Uterus (tissue), 4 donors: Measurements from ENCODE around the gene OBSCN. TPM values are rescaled to one million over a fixed set of nuclear protein-coding genes. Genes with fewer than 3 reads are reported as not detected.

ENCODE experiments used
- DNase-seq, 2 donors: peaks; one replicate each; pipeline ENCODE4 v3.0.0-alpha.2; 2019 to 2020
- H3K27ac ChIP-seq, 2 donors: fragments of 200-600 bp; sonication (generic); 1 replicate in 1 of 2; 2 replicates in 1 of 2; pipeline ENCODE4 v1.5.1; 2016 to 2018
- H3K27me3 ChIP-seq, 2 donors: fragments of 200-600 bp; sonication (generic); one replicate each; pipeline ENCODE4 v1.5.1; 2018 to 2019; ENCODE audit warnings: control low read depth in 1 of 2
- H3K36me3 ChIP-seq, 2 donors: fragments of 200-600 bp; sonication (generic); one replicate each; pipeline ENCODE4 v1.5.1; 2019; ENCODE audit warnings: control low read depth in 1 of 2
- H3K4me1 ChIP-seq, 2 donors: fragments of 200-600 bp; sonication (generic); one replicate each; pipeline ENCODE4 v1.5.1; 2018 to 2019; ENCODE audit warnings: control low read depth in 1 of 2
- H3K4me3 ChIP-seq, 2 donors: fragments of 200-600 bp; sonication (generic); 1 replicate in 1 of 2; 2 replicates in 1 of 2; pipeline ENCODE4 v1.5.1; 2018 to 2019; ENCODE audit warnings: mild to moderate bottlenecking in 1 of 2
- H3K9me3 ChIP-seq, 2 donors: fragments of 200-600 bp; sonication (generic); one replicate each; pipeline ENCODE4 v1.5.1; 2019; ENCODE audit warnings: control low read depth in 1 of 2
- POLR2A ChIP-seq, 2 donors: fragments of 450-650 bp; IDR thresholded peaks; one replicate each; pipeline ENCODE4 v1.6.1; 2016; ENCODE audit warnings: antibody characterized with exemption in 2 of 2, mild to moderate bottlenecking in 1 of 2, moderate library complexity in 1 of 2
- intact Hi-C: fragments of 100-400 bp; cut with DNase I; formaldehyde crosslinking; loops from one replicate; pipeline ENCODE4 v1.15.1; 2023; ENCODE audit warnings: low total_unique reads
- total RNA-seq, 4 donors: library from RNA; depleted of rRNA in 3 of 4; stranded (reverse); fragments of >200 nt in 3 of 4; gene quantifications; one replicate each; pipeline versions ENCODE4 v1.1.0 to v1.2.4, GENCODE V29; 2014 to 2023
- TF ChIP-seq, protein P1 (sequence below), 4 experiments: fragments of 200-600 bp in 2 of 4; fragments of 450-650 bp in 2 of 4; sonication (generic) in 2 of 4; IDR thresholded peaks; one replicate each; pipeline ENCODE4 v1.5.1; 2016 to 2019; ENCODE audit warnings: antibody characterized with exemption in 4 of 4, mild to moderate bottlenecking in 2 of 4, moderate library complexity in 1 of 4
- donor health status: DM: yes; HTN: yes; CAD: no.

Gene OBSCN
- total RNA-seq, 4 donors from 2014 or later: 5.9 to 53.2 (median 22.4) TPM

DNA sequence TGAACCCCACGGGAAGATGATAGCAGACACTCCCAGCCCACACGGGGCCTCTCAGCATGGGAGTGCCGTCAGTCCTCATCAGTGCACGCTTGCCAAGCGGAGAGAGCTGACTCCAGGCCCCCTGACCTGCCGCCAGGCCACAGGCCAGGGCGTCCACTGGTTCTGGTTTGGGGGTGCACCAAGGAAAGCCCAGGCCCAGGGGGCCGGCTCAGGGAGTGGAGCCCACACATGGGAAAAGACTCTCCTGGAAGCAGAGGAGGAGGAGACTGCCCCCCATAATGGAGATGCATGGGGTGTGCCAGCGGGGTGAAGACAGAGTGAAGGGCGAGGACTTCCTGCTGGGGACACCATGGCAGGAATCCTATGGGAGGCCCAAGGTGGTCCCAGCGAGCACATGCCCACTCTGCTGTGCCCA, 192.4 kb downstream of the OBSCN start:
- TF ChIP-seq, protein P1, sequence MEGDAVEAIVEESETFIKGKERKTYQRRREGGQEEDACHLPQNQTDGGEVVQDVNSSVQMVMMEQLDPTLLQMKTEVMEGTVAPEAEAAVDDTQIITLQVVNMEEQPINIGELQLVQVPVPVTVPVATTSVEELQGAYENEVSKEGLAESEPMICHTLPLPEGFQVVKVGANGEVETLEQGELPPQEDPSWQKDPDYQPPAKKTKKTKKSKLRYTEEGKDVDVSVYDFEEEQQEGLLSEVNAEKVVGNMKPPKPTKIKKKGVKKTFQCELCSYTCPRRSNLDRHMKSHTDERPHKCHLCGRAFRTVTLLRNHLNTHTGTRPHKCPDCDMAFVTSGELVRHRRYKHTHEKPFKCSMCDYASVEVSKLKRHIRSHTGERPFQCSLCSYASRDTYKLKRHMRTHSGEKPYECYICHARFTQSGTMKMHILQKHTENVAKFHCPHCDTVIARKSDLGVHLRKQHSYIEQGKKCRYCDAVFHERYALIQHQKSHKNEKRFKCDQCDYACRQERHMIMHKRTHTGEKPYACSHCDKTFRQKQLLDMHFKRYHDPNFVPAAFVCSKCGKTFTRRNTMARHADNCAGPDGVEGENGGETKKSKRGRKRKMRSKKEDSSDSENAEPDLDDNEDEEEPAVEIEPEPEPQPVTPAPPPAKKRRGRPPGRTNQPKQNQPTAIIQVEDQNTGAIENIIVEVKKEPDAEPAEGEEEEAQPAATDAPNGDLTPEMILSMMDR (IDR thresholded peaks at IDR 0.05): no peak
- no peak for TF ChIP-seq POLR2A (IDR thresholded peaks at IDR 0.05)
- no peak overlapping the region for H3K4me3 ChIP-seq
- no peaks in the 10 kb centered on the region for H3K27me3 ChIP-seq
- H3K4me1 ChIP-seq: peaks cover 3 to 16% of the 10 kb centered on the region in 2 donors
- intact Hi-C loops: no loop called here
- no peak for DNase-seq
- H3K36me3 ChIP-seq: no peaks in the 10 kb centered on the region
- H3K27ac ChIP-seq: no peak overlapping the region
- no peaks in the 10 kb centered on the region for H3K9me3 ChIP-seq

DNA sequence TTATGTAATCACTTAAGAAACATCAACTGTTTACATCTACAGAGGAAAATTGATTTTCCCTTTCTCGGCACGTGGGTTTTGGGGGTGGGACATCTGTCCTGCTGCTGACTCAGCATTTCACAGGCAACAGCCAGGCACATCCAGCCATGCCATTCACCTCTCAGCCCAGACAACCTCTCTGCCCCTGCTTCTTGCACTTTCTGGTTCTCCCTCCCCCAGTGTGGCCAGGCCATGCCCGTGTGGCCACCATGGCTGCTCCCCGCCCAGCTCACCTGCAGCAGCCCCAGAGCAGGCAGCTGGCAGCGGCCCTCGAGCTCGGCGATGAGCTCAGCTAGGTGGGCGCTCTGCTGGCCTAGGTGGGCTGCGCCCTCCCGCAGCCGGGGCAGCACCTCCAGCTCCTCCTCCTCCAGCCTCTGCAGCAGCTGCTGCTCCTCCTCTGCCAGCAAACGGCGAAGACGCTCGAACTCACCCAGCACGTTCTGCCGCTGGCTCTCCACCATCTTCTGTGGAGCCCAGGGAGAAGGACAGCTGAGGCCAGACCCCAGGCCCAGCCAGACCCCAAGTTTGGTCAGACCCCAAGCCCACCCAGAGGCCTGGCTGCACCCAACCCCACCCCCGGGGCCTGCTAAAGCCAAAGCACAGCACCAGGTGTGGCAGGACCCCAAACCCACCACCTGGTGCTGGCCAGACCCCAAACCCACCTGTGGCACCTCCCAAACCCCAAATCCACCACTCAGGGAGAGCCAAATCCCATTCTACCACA, 193.0 kb downstream of the OBSCN start:
- no peak for TF ChIP-seq POLR2A (IDR thresholded peaks at IDR 0.05)
- TF ChIP-seq, protein P1 (IDR thresholded peaks at IDR 0.05): no peak
- Histone ChIP-seq H3K27me3 (no peaks in the 10 kb centered on the region), H3K27ac (no peak overlapping the region), H3K36me3 (no peaks in the 10 kb centered on the region), H3K4me1 (peaks cover 3 to 18% of the 10 kb centered on the region in 2 donors), H3K9me3 (no peaks in the 10 kb centered on the region), H3K4me3 (no peak overlapping the region)
- no peak for DNase-seq
- intact Hi-C loops: no loop called here

DNA sequence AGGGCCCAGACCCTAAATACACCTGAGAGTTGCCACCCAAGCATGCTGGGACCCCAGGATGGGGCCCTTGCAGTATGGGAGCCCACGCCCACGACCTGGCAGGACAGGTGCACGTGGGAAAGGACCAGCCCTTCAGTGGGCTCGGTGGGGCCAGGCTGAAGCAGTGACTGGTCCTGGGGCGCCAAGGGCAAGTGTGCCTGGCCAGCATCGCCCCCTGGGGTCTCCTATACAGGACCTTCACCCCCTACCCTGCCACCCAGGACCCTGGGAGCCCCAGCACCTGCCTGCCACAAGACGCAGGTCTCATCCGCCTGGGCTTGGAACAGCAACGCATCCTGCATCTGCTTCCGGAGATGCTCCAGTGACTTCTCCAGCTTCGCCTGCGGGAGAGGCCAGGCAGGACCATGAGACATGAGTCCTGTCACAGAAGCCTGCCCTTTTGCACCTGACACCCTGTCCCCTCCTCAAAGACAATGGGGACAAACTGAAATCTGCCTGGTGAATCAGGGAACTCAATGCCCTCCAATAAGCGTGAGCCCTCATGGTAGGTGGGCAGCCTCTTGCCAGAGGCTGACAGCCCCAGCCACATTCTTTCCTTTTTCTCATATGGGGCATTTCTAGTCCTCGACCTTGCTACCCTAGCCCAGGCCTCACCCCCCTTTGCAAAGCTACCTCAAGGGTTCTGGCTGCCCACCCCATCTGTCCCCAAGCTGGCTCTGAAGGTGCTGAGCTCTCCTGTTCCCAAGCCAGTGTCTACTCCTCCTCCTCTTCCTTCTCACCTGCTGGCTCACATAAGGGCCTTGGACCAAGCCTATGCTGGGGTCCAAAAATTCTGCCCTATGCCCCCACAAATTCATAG, 194.2 kb downstream of the OBSCN start:
- intact Hi-C loops: no loop called here
- no peaks in the 10 kb centered on the region for H3K27me3 ChIP-seq
- H3K9me3 ChIP-seq: no peaks in the 10 kb centered on the region
- DNase-seq: no peak
- no peak overlapping the region for H3K4me3 ChIP-seq
- H3K36me3 ChIP-seq: no peaks in the 10 kb centered on the region
- TF ChIP-seq POLR2A (IDR thresholded peaks at IDR 0.05): no peak
- TF ChIP-seq, protein P1 (IDR thresholded peaks at IDR 0.05): no peak
- H3K4me1 ChIP-seq: peaks cover 3 to 18% of the 10 kb centered on the region in 2 donors
- no peak overlapping the region for H3K27ac ChIP-seq

DNA sequence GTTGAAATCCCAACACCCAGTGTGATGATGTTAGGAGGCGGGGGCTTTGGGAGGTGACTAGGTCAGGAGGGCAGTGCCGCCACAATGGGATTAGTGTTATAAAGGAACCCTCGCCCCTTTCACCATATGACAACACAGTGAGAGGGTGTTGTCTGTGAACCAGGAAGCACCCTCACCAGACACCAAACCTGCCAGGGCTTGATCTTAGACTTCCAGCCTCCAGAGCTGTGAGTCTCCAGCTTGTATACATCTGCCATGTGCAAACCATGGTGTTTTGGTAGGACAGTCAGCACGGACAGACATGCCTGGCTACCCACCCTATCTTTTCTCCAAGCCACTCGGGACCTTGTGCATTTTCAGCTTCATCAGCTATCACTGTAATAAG, 194.8 kb downstream of the OBSCN start:
- intact Hi-C loops: no loop called here
- Histone ChIP-seq H3K27ac (no peak overlapping the region), H3K36me3 (no peaks in the 10 kb centered on the region), H3K27me3 (no peaks in the 10 kb centered on the region), H3K9me3 (no peaks in the 10 kb centered on the region), H3K4me1 (peaks cover 3 to 21% of the 10 kb centered on the region in 2 donors), H3K4me3 (no peak overlapping the region)
- no peak for DNase-seq
- TF ChIP-seq, protein P1 (IDR thresholded peaks at IDR 0.05): no peak
- TF ChIP-seq POLR2A (IDR thresholded peaks at IDR 0.05): no peak

DNA sequence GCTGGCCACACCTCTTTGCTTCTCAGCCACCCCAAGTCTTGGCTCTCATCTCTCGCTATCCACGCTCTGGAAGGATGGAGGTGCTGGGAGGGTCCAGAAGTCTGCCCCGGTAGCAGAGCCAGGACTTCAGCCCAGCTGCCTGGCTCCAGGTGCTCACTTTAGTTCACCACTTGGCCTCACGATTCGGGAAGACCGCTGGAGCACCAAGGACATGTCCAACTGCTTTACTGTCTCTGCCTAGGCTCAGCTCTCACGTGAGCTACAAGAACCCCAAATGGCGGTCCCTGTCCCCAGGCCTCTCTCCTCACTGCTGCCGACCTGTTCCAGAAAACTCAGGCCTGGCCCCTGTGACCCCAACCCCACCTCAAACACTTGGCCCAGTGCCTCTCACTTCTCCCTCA, 195.4 kb downstream of the OBSCN start:
- TF ChIP-seq POLR2A (IDR thresholded peaks at IDR 0.05): no peak
- TF ChIP-seq, protein P1 (IDR thresholded peaks at IDR 0.05): no peak
- Histone ChIP-seq H3K27ac (no peak overlapping the region), H3K36me3 (no peaks in the 10 kb centered on the region), H3K4me3 (no peak overlapping the region), H3K27me3 (no peaks in the 10 kb centered on the region), H3K4me1 (peaks cover 3 to 26% of the 10 kb centered on the region in 2 donors), H3K9me3 (no peaks in the 10 kb centered on the region)
- intact Hi-C loops: no loop called here
- no peak for DNase-seq
